Measurements from ENCODE around the gene HSPB8. TPM values are rescaled to one million over a fixed set of nuclear protein-coding genes. Genes with fewer than 3 reads are reported as not detected.

HSPB8 gene
- total and polyA plus RNA-seq, 2 of the 4 experiments (the other 2 are of a cell fraction), result 12.9 to 25.8 TPM

DNA sequence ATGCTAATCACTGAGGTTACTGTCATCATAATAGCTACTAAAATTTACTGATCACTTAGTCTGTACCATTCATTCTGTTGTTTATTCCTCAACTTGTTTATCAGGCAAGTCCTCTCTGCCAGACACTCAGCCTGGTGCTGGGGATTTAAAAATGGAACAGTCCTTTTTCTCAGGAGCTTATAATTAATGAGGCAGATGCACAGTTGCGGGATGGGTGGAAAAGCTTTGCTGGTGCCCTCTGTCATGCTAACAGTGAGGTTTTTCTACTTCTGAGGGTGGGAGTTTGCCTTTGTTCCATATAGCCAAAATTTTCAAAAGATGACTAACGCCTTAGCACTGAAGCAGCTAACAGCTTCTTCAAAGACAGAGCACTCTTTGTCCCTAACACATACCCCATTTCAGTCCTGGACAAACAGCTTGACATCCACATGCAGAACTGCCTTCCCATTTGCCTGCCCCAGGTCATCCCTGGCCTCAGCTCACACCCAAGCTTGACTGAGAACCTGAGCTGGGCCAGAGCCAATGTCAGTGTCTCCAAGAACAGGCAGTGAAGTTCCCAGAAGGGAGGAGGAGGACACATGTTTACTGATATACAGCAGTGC is 30.8 kb upstream of the HSPB8 start:
- Histone ChIP-seq H4K20me1 (ENCODE audit: insufficient read depth, low read length) (no peaks in the 10 kb centered on the region), H3K18ac (ENCODE audit: low read depth, low read length) (no peak overlapping the region), H3K36me3 (ENCODE audit: control insufficient read depth, insufficient read depth, low read length) (no peaks in the 10 kb centered on the region), H3K9me1 (ENCODE audit: insufficient read depth, low read length) (no peaks in the 10 kb centered on the region), H3K14ac (replicated peaks; ENCODE audit: low read depth, low read length) (no peak overlapping the region), H3K4me1 (ENCODE audit: control insufficient read depth, insufficient read depth, low read length) (no peaks in the 10 kb centered on the region), H3K4ac (ENCODE audit: low read depth, low read length) (no peak overlapping the region), H3K27me3 (ENCODE audit: control insufficient read depth, insufficient read depth, low read length) (0 out of 2 replicates have a peak, but pooled peaks cover 2% of the 10 kb centered on the region), H3K9ac (ENCODE audit: low read depth, low read length) (no peak overlapping the region), H2BK120ac (ENCODE audit: low read depth, low read length) (no peak overlapping the region), H2BK15ac (ENCODE audit: low read depth, low read length) (no peak overlapping the region), H3K4me3 (ENCODE audit: insufficient read depth, low read depth, low read length) (no peak overlapping the region), H2BK5ac (ENCODE audit: low read depth, low read length, poor library complexity, severe bottlenecking) (no peak overlapping the region), H2AFZ (replicated peaks; ENCODE audit: low read length, poor library complexity) (no peak overlapping the region), H3K4me2 (ENCODE audit: low read depth, low read length) (no peak overlapping the region), H4K91ac (ENCODE audit: insufficient read depth, low read depth, low read length) (no peak overlapping the region), H2AK9ac (replicated peaks; ENCODE audit: low read depth, low read length, poor library complexity) (no peak overlapping the region), H4K8ac (ENCODE audit: low read depth in 2 of 2, low read length in 2 of 2) (no peak overlapping the region), H3K23ac (ENCODE audit: low read depth, low read length) (no peak overlapping the region), H4K5ac (ENCODE audit: low read depth, low read length) (no peak overlapping the region), H3K9me3 (ENCODE audit: control insufficient read depth, insufficient read depth, low read length) (0 out of 2 replicates have a peak, but pooled peaks cover 2% of the 10 kb centered on the region), H2BK20ac (ENCODE audit: low read depth, low read length) (no peak overlapping the region), H3K27ac (ENCODE audit: insufficient read depth, low read length) (no peak overlapping the region), H2AK5ac (ENCODE audit: low read depth, low read length) (no peak overlapping the region), H3K56ac (ENCODE audit: extremely low read depth, insufficient read depth, low read length) (no peak overlapping the region), H3K79me1 (ENCODE audit: low read depth in 1 of 2, low read length in 2 of 2) (no peaks in the 10 kb centered on the region)
- no TSS peak for BruUV-seq (replicated peaks)
- intact Hi-C loops (cut with micrococcal nuclease) (no loop called here), in situ Hi-C loops (cut with MboI; ENCODE audit: low sequenced_read_pairs) (no loop called here), dilution Hi-C loops (cut with HindIII; ENCODE audit: low sequenced_read_pairs, unreplicated experiment) (no loop called here)
- TF ChIP-seq NFE2L2 (IDR thresholded peaks at IDR 0.05; ENCODE audit: low read depth, low read length) (no peak), CEBPB (IDR thresholded peaks at IDR 0.05; ENCODE audit: low read depth, low read length) (no peak), MXI1 (IDR thresholded peaks at IDR 0.05; ENCODE audit: borderline replicate concordance, low read depth, low read length) (no peak), MAFK (IDR thresholded peaks at IDR 0.05; ENCODE audit: low read depth, low read length) (no peak), RAD21 (IDR thresholded peaks at IDR 0.05; ENCODE audit: low read length) (no peak), FOS (IDR thresholded peaks at IDR 0.05; ENCODE audit: low read depth, low read length) (no peak), SMC3 (IDR thresholded peaks at IDR 0.05; ENCODE audit: low read depth, low read length) (no peak), CHD1 (IDR thresholded peaks at IDR 0.05; ENCODE audit: low read depth, low read length) (no peak), RCOR1 (IDR thresholded peaks at IDR 0.05; ENCODE audit: insufficient replicate concordance, low read length) (no peak), POLR2A (IDR thresholded peaks at IDR 0.05; ENCODE audit: low read depth, low read length) (no peak), MAZ (IDR thresholded peaks at IDR 0.05; ENCODE audit: borderline replicate concordance, low read depth, low read length) (no peak), BHLHE40 (IDR thresholded peaks at IDR 0.05; ENCODE audit: low read depth, low read length) (no peak), RFX5 (IDR thresholded peaks at IDR 0.05; ENCODE audit: low read depth, low read length) (no peak)
- TF ChIP-seq, protein P1, sequence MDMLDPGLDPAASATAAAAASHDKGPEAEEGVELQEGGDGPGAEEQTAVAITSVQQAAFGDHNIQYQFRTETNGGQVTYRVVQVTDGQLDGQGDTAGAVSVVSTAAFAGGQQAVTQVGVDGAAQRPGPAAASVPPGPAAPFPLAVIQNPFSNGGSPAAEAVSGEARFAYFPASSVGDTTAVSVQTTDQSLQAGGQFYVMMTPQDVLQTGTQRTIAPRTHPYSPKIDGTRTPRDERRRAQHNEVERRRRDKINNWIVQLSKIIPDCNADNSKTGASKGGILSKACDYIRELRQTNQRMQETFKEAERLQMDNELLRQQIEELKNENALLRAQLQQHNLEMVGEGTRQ (IDR thresholded peaks at IDR 0.05; ENCODE audit: low read depth, low read length), result no peak
- TF ChIP-seq, protein P2, sequence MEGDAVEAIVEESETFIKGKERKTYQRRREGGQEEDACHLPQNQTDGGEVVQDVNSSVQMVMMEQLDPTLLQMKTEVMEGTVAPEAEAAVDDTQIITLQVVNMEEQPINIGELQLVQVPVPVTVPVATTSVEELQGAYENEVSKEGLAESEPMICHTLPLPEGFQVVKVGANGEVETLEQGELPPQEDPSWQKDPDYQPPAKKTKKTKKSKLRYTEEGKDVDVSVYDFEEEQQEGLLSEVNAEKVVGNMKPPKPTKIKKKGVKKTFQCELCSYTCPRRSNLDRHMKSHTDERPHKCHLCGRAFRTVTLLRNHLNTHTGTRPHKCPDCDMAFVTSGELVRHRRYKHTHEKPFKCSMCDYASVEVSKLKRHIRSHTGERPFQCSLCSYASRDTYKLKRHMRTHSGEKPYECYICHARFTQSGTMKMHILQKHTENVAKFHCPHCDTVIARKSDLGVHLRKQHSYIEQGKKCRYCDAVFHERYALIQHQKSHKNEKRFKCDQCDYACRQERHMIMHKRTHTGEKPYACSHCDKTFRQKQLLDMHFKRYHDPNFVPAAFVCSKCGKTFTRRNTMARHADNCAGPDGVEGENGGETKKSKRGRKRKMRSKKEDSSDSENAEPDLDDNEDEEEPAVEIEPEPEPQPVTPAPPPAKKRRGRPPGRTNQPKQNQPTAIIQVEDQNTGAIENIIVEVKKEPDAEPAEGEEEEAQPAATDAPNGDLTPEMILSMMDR (conservative IDR thresholded peaks at IDR 0.05; ENCODE audit: low read depth, low read length), result no peak
- TF ChIP-seq, protein P3, sequence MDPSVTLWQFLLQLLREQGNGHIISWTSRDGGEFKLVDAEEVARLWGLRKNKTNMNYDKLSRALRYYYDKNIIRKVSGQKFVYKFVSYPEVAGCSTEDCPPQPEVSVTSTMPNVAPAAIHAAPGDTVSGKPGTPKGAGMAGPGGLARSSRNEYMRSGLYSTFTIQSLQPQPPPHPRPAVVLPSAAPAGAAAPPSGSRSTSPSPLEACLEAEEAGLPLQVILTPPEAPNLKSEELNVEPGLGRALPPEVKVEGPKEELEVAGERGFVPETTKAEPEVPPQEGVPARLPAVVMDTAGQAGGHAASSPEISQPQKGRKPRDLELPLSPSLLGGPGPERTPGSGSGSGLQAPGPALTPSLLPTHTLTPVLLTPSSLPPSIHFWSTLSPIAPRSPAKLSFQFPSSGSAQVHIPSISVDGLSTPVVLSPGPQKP (IDR thresholded peaks at IDR 0.05; ENCODE audit: borderline replicate concordance, low read depth, low read length), result no peak
- ChIA-PET POLR2A (ENCODE audit: unreplicated experiment) (no interaction called here), CTCF (no interaction called here)
- WGBS, 2 experiments (ENCODE audit: extremely low coverage in 2 of 2, insufficient read length in 1 of 2), result no CpG with 5 or more reads among the region's 2 CpGs
- no peak for ATAC-seq (ENCODE audit: low read depth)
- DNase-seq, result no peak

Measured in IMR-90 (cell line).